PC-3 (cell line): Measurements from ENCODE around the gene EXOC2. TPM values are rescaled to one million over a fixed set of nuclear protein-coding genes. Genes with fewer than 3 reads are reported as not detected.

Source experiments
- ATAC-seq: fragments of 200-7000 bp; cut with Tn5 transposase; 2 replicates; pipeline ENCODE4 v1.9.1; 2020; ENCODE audit warnings: mild to moderate bottlenecking, moderate library complexity
- Bru-seq: library from RNA; stranded (reverse); fragments of 400-500 nt; gene quantifications from one replicate; lab custom pipeline; 2021; lab: Mats Ljungman, UMichigan
- BruChase-seq, 2 experiments: library from RNA; stranded (reverse); fragments of 400-500 nt; gene quantifications; one replicate each; lab custom pipeline; 2021; lab: Mats Ljungman, UMichigan
- BruUV-seq: library from RNA; stranded (reverse); fragments of 400-500 nt; replicated peaks from 2 replicates; lab custom pipeline; 2021; lab: Mats Ljungman, UMichigan
- CTCF ChIA-PET: fragments of 300-600 bp; sonication (Branson Sonifier 250); formaldehyde crosslinking; loops from one replicate; lab custom pipeline; 2022; ENCODE audit warnings: antibody characterized with exemption; lab: Charles Lee
- POLR2A ChIA-PET: fragments of 300-600 bp; sonication (Branson Sonifier 250); formaldehyde crosslinking; loops from one replicate; lab custom pipeline; 2022; ENCODE audit warnings: antibody characterized with exemption; ENCODE audit not compliant: unreplicated experiment; lab: Charles Lee
- DNase-seq: peaks from one replicate; pipeline ENCODE4 v3.0.0-alpha.2; 2015
- H2AFZ ChIP-seq: fragments of 300-600 bp; sonication (generic); 2 replicates; pipeline ENCODE4 v1.6.0; 2016; ENCODE audit warnings: antibody characterized with exemption, low read length
- H3F3A ChIP-seq: fragments of 300-600 bp; sonication (generic); one replicate; pipeline ENCODE4 v1.6.0; 2017; ENCODE audit warnings: antibody characterized with exemption, low read length, control low read depth, mild to moderate bottlenecking; ENCODE audit not compliant: unreplicated experiment
- H3K27ac ChIP-seq: fragments of 300-600 bp; sonication (generic); 2 replicates; pipeline ENCODE4 v1.5.1; 2016; ENCODE audit warnings: mild to moderate bottlenecking, low read length
- H3K27me3 ChIP-seq: fragments of 300-600 bp; sonication (generic); 2 replicates; pipeline ENCODE4 v1.6.1; 2016; ENCODE audit warnings: low read length, mixed read lengths
- H3K36me3 ChIP-seq: fragments of 300-600 bp; sonication (generic); 2 replicates; pipeline ENCODE4 v1.6.1; 2016; ENCODE audit warnings: low read depth, mixed run types, low read length, mixed read lengths
- H3K4me1 ChIP-seq: fragments of 300-600 bp; sonication (generic); 2 replicates; pipeline ENCODE4 v1.5.1; 2016; ENCODE audit warnings: low read length; ENCODE audit not compliant: insufficient read depth
- H3K4me2 ChIP-seq: fragments of 300-600 bp; sonication (generic); 2 replicates; pipeline ENCODE4 v1.6.0; 2016; ENCODE audit warnings: low read length
- H3K4me3 ChIP-seq: fragments of 300-600 bp; sonication (generic); 2 replicates; pipeline ENCODE4 v1.5.1; 2016; ENCODE audit warnings: mild to moderate bottlenecking, low read length, mixed read lengths
- H3K79me2 ChIP-seq: fragments of 300-600 bp; sonication (generic); 2 replicates; pipeline ENCODE4 v1.6.1; 2017; ENCODE audit warnings: low read length, mixed read lengths
- H3K9ac ChIP-seq: fragments of 300-600 bp; sonication (generic); 2 replicates; pipeline ENCODE4 v1.6.0; 2016; ENCODE audit warnings: mild to moderate bottlenecking, low read length
- H3K9me2 ChIP-seq: fragments of 300-600 bp; sonication (generic); replicated peaks from 2 replicates; pipeline ENCODE4 v1.6.1; 2016; ENCODE audit warnings: mixed run types, low read length, mixed read lengths
- H3K9me3 ChIP-seq: fragments of 300-600 bp; sonication (generic); 2 replicates; pipeline ENCODE4 v1.6.1; 2016; ENCODE audit warnings: low read length, mixed read lengths
- H4K20me1 ChIP-seq: fragments of 300-600 bp; sonication (generic); 2 replicates; pipeline ENCODE4 v1.6.1; 2016; ENCODE audit warnings: low read length, mixed read lengths
- CTCF ChIP-seq: fragments of 300-600 bp; sonication (generic); conservative IDR thresholded peaks from 2 replicates; pipeline ENCODE4 v1.5.1; 2017; ENCODE audit warnings: antibody characterized with exemption, low read depth, mild to moderate bottlenecking, low read length
- EZH2 ChIP-seq: fragments of 300-600 bp; sonication (generic); IDR thresholded peaks from one replicate; pipeline ENCODE4 v1.6.1; 2017; ENCODE audit warnings: antibody characterized with exemption, mild to moderate bottlenecking, low read length; ENCODE audit not compliant: unreplicated experiment
- EZH2phosphoT487 ChIP-seq: fragments of 300-600 bp; sonication (generic); IDR thresholded peaks from 2 replicates; pipeline ENCODE4 v1.6.1; 2018; ENCODE audit warnings: mild to moderate bottlenecking, antibody characterized with exemption, low read length, borderline replicate concordance
- intact Hi-C: fragments of 100-400 bp; cut with micrococcal nuclease; formaldehyde crosslinking; loops from 2 replicates; pipeline ENCODE4 v1.9.0; 2023
- long read RNA-seq: library from polyadenylated mRNA; unstranded; transcript quantifications from one replicate; pipeline ENCODE4 v2.0.0, GENCODE V29; 2021; ENCODE audit not compliant: unreplicated experiment
- total RNA-seq: library from RNA; depleted of rRNA; stranded (reverse); fragments of >200 nt; gene quantifications from 2 replicates; pipeline ENCODE4 v1.2.3, GENCODE V29; 2014; rRNA removed

Gene EXOC2, protein sequence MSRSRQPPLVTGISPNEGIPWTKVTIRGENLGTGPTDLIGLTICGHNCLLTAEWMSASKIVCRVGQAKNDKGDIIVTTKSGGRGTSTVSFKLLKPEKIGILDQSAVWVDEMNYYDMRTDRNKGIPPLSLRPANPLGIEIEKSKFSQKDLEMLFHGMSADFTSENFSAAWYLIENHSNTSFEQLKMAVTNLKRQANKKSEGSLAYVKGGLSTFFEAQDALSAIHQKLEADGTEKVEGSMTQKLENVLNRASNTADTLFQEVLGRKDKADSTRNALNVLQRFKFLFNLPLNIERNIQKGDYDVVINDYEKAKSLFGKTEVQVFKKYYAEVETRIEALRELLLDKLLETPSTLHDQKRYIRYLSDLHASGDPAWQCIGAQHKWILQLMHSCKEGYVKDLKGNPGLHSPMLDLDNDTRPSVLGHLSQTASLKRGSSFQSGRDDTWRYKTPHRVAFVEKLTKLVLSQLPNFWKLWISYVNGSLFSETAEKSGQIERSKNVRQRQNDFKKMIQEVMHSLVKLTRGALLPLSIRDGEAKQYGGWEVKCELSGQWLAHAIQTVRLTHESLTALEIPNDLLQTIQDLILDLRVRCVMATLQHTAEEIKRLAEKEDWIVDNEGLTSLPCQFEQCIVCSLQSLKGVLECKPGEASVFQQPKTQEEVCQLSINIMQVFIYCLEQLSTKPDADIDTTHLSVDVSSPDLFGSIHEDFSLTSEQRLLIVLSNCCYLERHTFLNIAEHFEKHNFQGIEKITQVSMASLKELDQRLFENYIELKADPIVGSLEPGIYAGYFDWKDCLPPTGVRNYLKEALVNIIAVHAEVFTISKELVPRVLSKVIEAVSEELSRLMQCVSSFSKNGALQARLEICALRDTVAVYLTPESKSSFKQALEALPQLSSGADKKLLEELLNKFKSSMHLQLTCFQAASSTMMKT
- total RNA-seq = 24.8 and 27.7 TPM in 2 replicates
- percentile 82 among the genes with signal in this experiment for Bru-seq, nascent RNA
- BruChase-seq, experiment 1, labeled RNA remaining after a 6-hour chase = percentile 65 among the genes with signal in this experiment
- BruChase-seq, experiment 2, labeled RNA remaining after a 2-hour chase = percentile 76 among the genes with signal in this experiment
- long read RNA-seq, full-length matches to known transcripts = 114 of 206 reads
- long read RNA-seq, partial matches to known transcripts = 25 of 206 reads
- long read RNA-seq, other reads (novel, unspliced or antisense) = 67 of 206 reads

- Histone ChIP-seq H3K36me3 (peaks cover 4% of the 10 kb centered on the region; the same call in 1 of the 2 replicates), H3K27me3 (no peaks in the 10 kb centered on the region), H3K79me2 (peaks cover 44% of the 10 kb centered on the region), H3F3A (no peaks in the 10 kb centered on the region), H3K9ac (peak within 1 kb of the TSS; percentile 78), H3K4me1 (peaks cover 15% of the 10 kb centered on the region), H3K4me3 (peak within 1 kb of the TSS; percentile 100), H4K20me1 (peaks cover 13% of the 10 kb centered on the region), H3K27ac (peak within 1 kb of the TSS; percentile 54), H3K9me2 (no peaks in the 10 kb centered on the region), H2AFZ (peak within 1 kb of the TSS; percentile 95), H3K4me2 (peak within 1 kb of the TSS; percentile 93), H3K9me3 (no peaks in the 10 kb centered on the region)
- DNase-seq (peak; percentile 87), ATAC-seq (peak; percentile 83)
- ChIA-PET CTCF (no interaction called here), POLR2A (no interaction called here)
- intact Hi-C loops = no loop called here
- TF ChIP-seq EZH2 = no peak
- BruUV-seq = no TSS peak
Observed at GRCh38 chr6:692858-693722, at the start of gene EXOC2. TSS of gene EXOC2 (minus strand) at chr6:693139. CDS start at chr6:637818, 55,321 bp downstream.

DNA sequence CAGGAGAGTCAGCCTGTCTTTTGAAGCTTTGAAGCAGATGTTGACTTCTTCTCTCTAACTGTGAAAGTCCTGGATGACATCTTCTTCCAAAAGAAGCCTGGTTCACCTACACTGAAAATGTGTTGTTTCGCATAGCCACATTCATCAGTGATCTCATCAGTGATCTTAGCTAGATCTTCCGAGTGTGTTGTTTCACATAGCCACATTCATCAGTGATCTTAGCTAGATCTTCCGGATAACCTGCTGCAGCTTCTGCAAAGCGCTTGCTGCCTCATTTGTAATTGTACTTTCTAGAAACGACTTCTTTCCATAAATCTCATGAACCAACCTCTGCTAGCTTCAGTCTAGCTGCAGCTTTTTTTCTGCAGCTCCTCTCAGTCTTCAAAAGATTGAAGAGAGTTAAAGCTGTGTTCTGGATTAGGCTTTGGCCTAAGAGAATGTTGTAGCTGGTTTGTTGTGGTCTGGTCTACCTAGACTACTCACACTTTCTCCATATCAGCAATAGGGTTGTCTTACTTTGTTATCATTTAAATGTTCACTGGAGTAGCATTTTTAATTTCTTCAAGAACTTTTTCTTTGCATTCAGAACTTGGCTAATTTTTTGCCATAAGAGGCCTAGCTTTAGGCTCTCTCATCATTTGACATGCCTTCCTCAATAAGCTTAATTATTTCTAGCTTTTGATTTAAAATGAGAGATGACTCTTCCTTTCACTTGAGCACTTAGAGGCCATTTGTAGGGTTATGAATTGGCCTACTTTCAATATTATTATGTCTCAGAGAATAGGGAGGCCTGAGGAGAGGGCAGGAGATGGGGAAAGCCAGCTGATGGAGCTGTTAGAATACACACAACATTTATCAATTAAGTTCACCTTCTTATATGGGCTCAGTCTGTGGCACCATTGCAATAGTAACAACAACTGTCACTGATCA is 48.7 kb upstream of the EXOC2 start:
- BruUV-seq = no TSS peak
- Histone ChIP-seq H3K4me1 (no peaks in the 10 kb centered on the region), H2AFZ (no peak overlapping the region), H3K36me3 (no peaks in the 10 kb centered on the region), H4K20me1 (no peaks in the 10 kb centered on the region), H3K27me3 (peaks cover 47% of the 10 kb centered on the region), H3K79me2 (no peaks in the 10 kb centered on the region), H3K4me3 (no peak overlapping the region), H3K9me2 (no peaks in the 10 kb centered on the region), H3K27ac (no peak overlapping the region), H3K9ac (no peak overlapping the region), H3K4me2 (no peak overlapping the region), H3K9me3 (no peaks in the 10 kb centered on the region), H3F3A (no peaks in the 10 kb centered on the region)
- ChIA-PET CTCF (no interaction called here), POLR2A (no interaction called here)
- TF ChIP-seq EZH2 = no peak
- TF ChIP-seq CTCF = no peak
- TF ChIP-seq EZH2phosphoT487 = no peak
- DNase-seq (no peak), ATAC-seq (no peak)
- intact Hi-C loops = no loop called here
